ENCODE data around the gene CLCN2.
A peak's percentile ranks its signal among the peaks of the same experiment; 100 is the strongest.

CLCN2 gene

GRCh38 chr3:184314700-184315542 is 46.5 kb downstream of the CLCN2 start:
- DNase-seq (ENCODE audit: low spot score in 2 of 2) (peak; percentile 43 to 77), ATAC-seq (peak; percentile 67)
- H3K4me3 Mint-ChIP-seq, result peak overlapping the region; percentile 67
- H3K9me3 Mint-ChIP-seq, result no peaks in the 10 kb centered on the region
- H3K36me3 Mint-ChIP-seq, result peaks cover 55% of the 10 kb centered on the region
- peaks cover 38% of the 10 kb centered on the region for H3K4me1 Mint-ChIP-seq
- peak overlapping the region; percentile 89 for H3K27ac Mint-ChIP-seq

GRCh38 chr3:184314363-184314699 is 47.1 kb downstream of the CLCN2 start, which contains the start of gene EIF4G1:
TSS of gene EIF4G1 (plus strand) at chr3:184314606. CDS start at chr3:184315797, 1,191 bp downstream.
- ATAC-seq, result peak; percentile 89
- peak within 1 kb of the TSS; percentile 67 for H3K4me3 Mint-ChIP-seq
- peak within 1 kb of the TSS; percentile 89 for H3K27ac Mint-ChIP-seq
- H3K36me3 Mint-ChIP-seq, result peaks cover 53% of the 10 kb centered on the region
- peaks cover 32% of the 10 kb centered on the region for H3K4me1 Mint-ChIP-seq
- peak; percentile 88 to 94 for DNase-seq (ENCODE audit: low spot score in 2 of 2)
- no peaks in the 10 kb centered on the region for H3K9me3 Mint-ChIP-seq

DNA sequence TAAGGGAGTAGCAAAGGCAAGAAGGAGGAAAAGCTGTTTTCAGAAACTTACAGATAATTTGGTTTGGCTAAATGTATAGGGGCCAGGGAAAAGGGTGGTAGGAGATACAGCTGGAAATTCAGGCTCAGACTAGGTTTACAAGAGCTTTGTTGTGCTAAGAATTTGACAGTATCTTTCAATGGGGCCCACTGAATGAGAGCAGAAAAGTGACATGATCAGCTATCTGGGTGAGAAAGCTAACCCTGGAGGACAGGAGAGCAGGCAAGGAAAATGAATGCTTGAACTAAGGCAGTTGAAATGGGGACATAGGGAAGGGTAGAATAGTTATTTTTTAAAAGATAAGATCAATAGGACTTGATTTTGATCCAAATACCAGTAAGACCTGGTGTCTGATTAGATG is 49.8 kb downstream of the CLCN2 start:
- no peak for DNase-seq (ENCODE audit: low spot score in 2 of 2)
- ATAC-seq, result no peak
- no peaks in the 10 kb centered on the region for H3K9me3 Mint-ChIP-seq
- peak overlapping the region; percentile 32 for H3K27ac Mint-ChIP-seq
- H3K4me1 Mint-ChIP-seq, result peaks cover 10% of the 10 kb centered on the region
- peaks cover 53% of the 10 kb centered on the region for H3K36me3 Mint-ChIP-seq
- H3K4me3 Mint-ChIP-seq, result no peak overlapping the region

- Mint-ChIP-seq H3K36me3 (peaks cover 60% of the 10 kb centered on the region), H3K27ac (no peak overlapping the region), H3K4me3 (no peak overlapping the region), H3K4me1 (no peaks in the 10 kb centered on the region), H3K9me3 (no peaks in the 10 kb centered on the region)
- ATAC-seq (no peak), DNase-seq (ENCODE audit: low spot score in 2 of 2) (no peak)
Observed at GRCh38 chr3:184308744-184309143, 52.7 kb downstream of the CLCN2 start.

DNA sequence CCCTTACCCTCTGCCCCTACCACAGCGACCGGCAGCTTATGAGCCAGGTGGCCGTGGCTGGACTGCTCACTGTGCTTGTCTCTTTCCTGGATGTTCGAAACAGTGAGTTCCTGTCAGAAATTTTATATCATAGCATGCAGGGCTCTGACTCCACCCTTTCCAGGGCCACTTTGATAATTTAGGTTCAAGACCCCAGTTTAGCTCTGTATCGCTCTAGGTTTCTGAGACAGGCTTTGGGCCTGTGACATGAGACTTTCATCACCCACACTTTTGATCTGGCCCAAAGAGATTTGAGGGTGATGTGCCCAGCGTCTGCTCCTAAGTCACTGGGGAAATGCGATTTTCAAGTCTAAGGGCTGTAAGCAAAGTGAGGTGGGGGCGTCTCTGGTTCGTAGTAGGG is 53.5 kb downstream of the CLCN2 start:
- DNase-seq (ENCODE audit: low spot score in 2 of 2) (no peak), ATAC-seq (peak; percentile 33)
- Mint-ChIP-seq H3K4me1 (no peaks in the 10 kb centered on the region), H3K4me3 (no peak overlapping the region), H3K27ac (peak overlapping the region; percentile 36), H3K9me3 (no peaks in the 10 kb centered on the region), H3K36me3 (peaks cover 68% of the 10 kb centered on the region)

- Mint-ChIP-seq H3K4me1 (peaks cover 11% of the 10 kb centered on the region), H3K27ac (peak overlapping the region; percentile 18), H3K36me3 (peaks cover 83% of the 10 kb centered on the region), H3K4me3 (no peak overlapping the region), H3K9me3 (no peaks in the 10 kb centered on the region)
- ATAC-seq (no peak), DNase-seq (ENCODE audit: low spot score in 2 of 2) (no peak)
Observed at GRCh38 chr3:184306341-184306972, 54.9 kb downstream of the CLCN2 start.

DNA sequence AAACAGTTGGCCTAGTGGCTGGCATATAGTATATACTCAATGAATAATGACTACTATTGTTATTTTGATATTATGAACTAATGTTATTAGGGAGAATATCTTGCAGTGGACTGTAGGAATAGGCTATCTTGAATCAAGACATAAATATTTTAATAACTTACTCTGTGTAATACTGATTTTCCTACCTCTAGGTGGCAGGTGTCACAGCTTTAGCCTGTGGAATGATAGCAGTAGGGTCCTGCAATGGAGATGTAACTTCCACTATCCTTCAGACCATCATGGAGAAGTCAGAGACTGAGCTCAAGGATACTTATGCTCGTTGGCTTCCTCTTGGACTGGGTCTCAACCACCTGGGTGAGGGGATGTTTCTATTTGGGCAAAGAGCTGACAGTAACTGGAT is 55.8 kb downstream of the CLCN2 start:
- Mint-ChIP-seq H3K36me3 (peaks cover 92% of the 10 kb centered on the region), H3K27ac (peak overlapping the region; percentile 18)
- DNase-seq (ENCODE audit: low spot score in 2 of 2), result no peak

DNA sequence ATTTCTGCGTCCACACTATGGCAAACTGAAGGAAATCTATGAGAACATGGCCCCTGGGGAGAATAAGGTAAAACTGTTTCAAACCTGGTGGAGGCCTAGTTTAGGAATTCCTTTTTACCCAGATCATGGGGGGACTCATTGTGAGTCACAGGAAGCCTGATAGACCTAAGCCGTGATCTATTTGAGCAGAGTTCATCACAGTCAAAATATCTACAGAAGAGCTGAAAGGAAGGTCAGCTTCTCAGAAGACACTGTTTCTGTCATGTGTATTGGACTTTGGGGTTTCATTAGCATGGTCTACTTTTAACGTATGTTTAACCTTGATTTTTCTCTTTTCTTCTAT is 61.1 kb downstream of the CLCN2 start:
- no peak for DNase-seq (ENCODE audit: low spot score in 2 of 2)
- H3K4me3 Mint-ChIP-seq, result peak overlapping the region; percentile 94
- peaks cover 36% of the 10 kb centered on the region for H3K4me1 Mint-ChIP-seq
- no peaks in the 10 kb centered on the region for H3K9me3 Mint-ChIP-seq
- no peak for ATAC-seq
- H3K27ac Mint-ChIP-seq, result peak overlapping the region; percentile 90
- peaks cover 59% of the 10 kb centered on the region for H3K36me3 Mint-ChIP-seq

More for the DNA sequence above, 55.8 kb downstream of the CLCN2 start:
- no peak overlapping the region for H3K4me3 Mint-ChIP-seq
- no peak for ATAC-seq
- peaks cover 17% of the 10 kb centered on the region for H3K4me1 Mint-ChIP-seq
- no peaks in the 10 kb centered on the region for H3K9me3 Mint-ChIP-seq

DNA sequence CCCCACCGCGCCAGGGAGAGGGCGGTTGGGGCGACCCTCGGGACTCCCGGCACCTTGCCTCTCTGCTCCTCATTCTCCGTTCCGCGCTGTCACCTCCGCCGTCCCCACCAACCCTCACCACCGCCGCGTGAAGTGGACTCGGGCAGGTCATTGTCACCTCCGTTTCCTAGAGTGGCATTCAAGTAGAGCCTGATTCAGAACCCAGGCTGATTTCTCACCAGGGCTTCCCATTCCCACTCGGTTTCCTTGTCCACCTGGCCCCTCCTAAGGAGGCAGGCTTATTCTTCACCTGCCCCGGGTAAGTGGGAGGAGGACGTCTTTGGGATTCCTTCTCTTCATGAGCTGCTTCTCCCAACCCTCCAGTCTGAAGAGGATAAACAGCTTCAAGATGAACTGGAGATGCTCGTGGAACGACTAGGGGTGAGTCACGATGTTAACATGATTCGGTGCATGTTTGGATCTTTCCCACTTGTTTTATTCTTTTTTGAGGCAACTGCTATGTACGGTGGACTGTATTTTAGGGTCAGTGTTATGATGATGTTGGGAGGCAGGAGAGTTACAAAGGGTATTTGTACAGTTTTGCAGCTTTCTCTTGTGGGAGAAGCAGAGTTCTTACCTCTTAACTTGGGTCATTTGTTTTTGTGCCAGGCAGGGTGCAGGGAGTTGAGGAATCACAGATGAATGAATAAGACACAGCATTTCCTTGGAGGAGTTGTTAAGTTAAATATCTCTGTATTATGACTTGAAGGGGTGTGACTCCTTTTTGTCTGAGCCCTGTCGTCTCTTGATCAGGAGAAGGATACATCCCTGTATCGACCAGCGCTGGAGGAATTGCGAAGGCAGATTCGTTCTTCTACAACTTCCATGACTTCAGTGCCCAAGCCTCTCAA is 61.7 kb downstream of the CLCN2 start:
- DNase-seq (ENCODE audit: low spot score in 2 of 2) (no peak), ATAC-seq (no peak)
- no peaks in the 10 kb centered on the region for H3K9me3 Mint-ChIP-seq
- peak overlapping the region; percentile 94 for H3K4me3 Mint-ChIP-seq
- H3K4me1 Mint-ChIP-seq, result peaks cover 36% of the 10 kb centered on the region
- peaks cover 53% of the 10 kb centered on the region for H3K36me3 Mint-ChIP-seq
- peak overlapping the region; percentile 90 for H3K27ac Mint-ChIP-seq

- H3K4me1 Mint-ChIP-seq, result peaks cover 36% of the 10 kb centered on the region
- peaks cover 45% of the 10 kb centered on the region for H3K36me3 Mint-ChIP-seq
- H3K27ac Mint-ChIP-seq, result peak within 1 kb of the TSS; percentile 90
- no peaks in the 10 kb centered on the region for H3K9me3 Mint-ChIP-seq
- peak within 1 kb of the TSS; percentile 94 for H3K4me3 Mint-ChIP-seq
- ATAC-seq, result peak; percentile 97
- DNase-seq (ENCODE audit: low spot score in 2 of 2), result peak; percentile 92 to 97
Observed at GRCh38 chr3:184298759-184299487, 62.5 kb downstream of the CLCN2 start, which contains the start of gene PSMD2. TSS of gene PSMD2 (plus strand) at chr3:184299241. CDS start at chr3:184299267, 26 bp downstream.

- ATAC-seq (no peak), DNase-seq (ENCODE audit: low spot score in 2 of 2) (no peak)
- H3K4me1 Mint-ChIP-seq, result peaks cover 27% of the 10 kb centered on the region
- H3K4me3 Mint-ChIP-seq, result peak overlapping the region; percentile 94
- peaks cover 22% of the 10 kb centered on the region for H3K36me3 Mint-ChIP-seq
- H3K9me3 Mint-ChIP-seq, result no peaks in the 10 kb centered on the region
- no peak overlapping the region for H3K27ac Mint-ChIP-seq
Observed at GRCh38 chr3:184296616-184297015, 64.8 kb downstream of the CLCN2 start.

Measured in stimulated activated effector memory CD8-positive, alpha-beta T cell treated with anti-CD3 and anti-CD28 coated beads, Interleukin-12 subunit alpha, Interleukin-12 subunit beta, amount 100 ng/mL, for 72 hours (primary cell).